OCI-LY1 (cell line): ENCODE measurements around the gene DYNC1LI2.

Source experiments
- EZH2 ChIP-seq: fragments of 200-600 bp; sonication (generic), shearing (Covaris generic); IDR thresholded peaks from 2 replicates; pipeline ENCODE4 v1.8.0; 2017; ENCODE audit warnings: borderline replicate concordance, mixed run types, mild to moderate bottlenecking, antibody characterized with exemption, low read length, moderate library complexity, mixed read lengths
- TF ChIP-seq, protein P1 (sequence below): fragments of 200-600 bp; sonication (generic), shearing (Covaris generic); IDR thresholded peaks from 2 replicates; pipeline ENCODE4 v1.5.1; 2017; ENCODE audit warnings: mild to moderate bottlenecking, antibody characterized with exemption, low read length, moderate library complexity, mixed read lengths

- TF ChIP-seq, protein P1, sequence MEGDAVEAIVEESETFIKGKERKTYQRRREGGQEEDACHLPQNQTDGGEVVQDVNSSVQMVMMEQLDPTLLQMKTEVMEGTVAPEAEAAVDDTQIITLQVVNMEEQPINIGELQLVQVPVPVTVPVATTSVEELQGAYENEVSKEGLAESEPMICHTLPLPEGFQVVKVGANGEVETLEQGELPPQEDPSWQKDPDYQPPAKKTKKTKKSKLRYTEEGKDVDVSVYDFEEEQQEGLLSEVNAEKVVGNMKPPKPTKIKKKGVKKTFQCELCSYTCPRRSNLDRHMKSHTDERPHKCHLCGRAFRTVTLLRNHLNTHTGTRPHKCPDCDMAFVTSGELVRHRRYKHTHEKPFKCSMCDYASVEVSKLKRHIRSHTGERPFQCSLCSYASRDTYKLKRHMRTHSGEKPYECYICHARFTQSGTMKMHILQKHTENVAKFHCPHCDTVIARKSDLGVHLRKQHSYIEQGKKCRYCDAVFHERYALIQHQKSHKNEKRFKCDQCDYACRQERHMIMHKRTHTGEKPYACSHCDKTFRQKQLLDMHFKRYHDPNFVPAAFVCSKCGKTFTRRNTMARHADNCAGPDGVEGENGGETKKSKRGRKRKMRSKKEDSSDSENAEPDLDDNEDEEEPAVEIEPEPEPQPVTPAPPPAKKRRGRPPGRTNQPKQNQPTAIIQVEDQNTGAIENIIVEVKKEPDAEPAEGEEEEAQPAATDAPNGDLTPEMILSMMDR, result no peak
- TF ChIP-seq EZH2, result no peak
Measured at GRCh38 chr16:66798161-66798560, 46.8 kb upstream of the DYNC1LI2 start.
